ENCODE measurements around the gene FBLN1.
A peak's percentile ranks its signal among the peaks of the same experiment; 100 is the strongest.

Gene FBLN1

GRCh38 chr22:45571089-45571488 is 68.4 kb downstream of the FBLN1 start:
- DNase-seq (ENCODE audit: low spot score), result no peak

GRCh38 chr22:45572444-45572843 is 69.8 kb downstream of the FBLN1 start:
- DNase-seq (ENCODE audit: low spot score), result no peak

GRCh38 chr22:45574069-45574703 is 71.5 kb downstream of the FBLN1 start:
- DNase-seq (ENCODE audit: low spot score), result no peak

- no peak for DNase-seq (ENCODE audit: low spot score)
Observed at GRCh38 chr22:45575173-45575572, 72.5 kb downstream of the FBLN1 start.

GRCh38 chr22:45575607-45576272 is 73.1 kb downstream of the FBLN1 start:
- DNase-seq (ENCODE audit: low spot score), result no peak

- no peak for DNase-seq (ENCODE audit: low spot score)
Observed at GRCh38 chr22:45576273-45576625, 73.6 kb downstream of the FBLN1 start.

- no peak for DNase-seq (ENCODE audit: low spot score)
Observed at GRCh38 chr22:45576730-45577464, 74.2 kb downstream of the FBLN1 start.

GRCh38 chr22:45577746-45578523 is 75.3 kb downstream of the FBLN1 start:
- DNase-seq (ENCODE audit: low spot score), result peak; percentile 77

- DNase-seq (ENCODE audit: low spot score), result no peak
Observed at GRCh38 chr22:45578524-45579147, 76.0 kb downstream of the FBLN1 start.

- no peak for DNase-seq (ENCODE audit: low spot score)
Observed at GRCh38 chr22:45579306-45579705, 76.6 kb downstream of the FBLN1 start.

GRCh38 chr22:45579806-45580725 is 77.4 kb downstream of the FBLN1 start:
- DNase-seq (ENCODE audit: low spot score), result no peak

GRCh38 chr22:45580726-45581381 is 78.2 kb downstream of the FBLN1 start:
- DNase-seq (ENCODE audit: low spot score), result no peak

- no peak for DNase-seq (ENCODE audit: low spot score)
Observed at GRCh38 chr22:45581549-45582080, 78.9 kb downstream of the FBLN1 start.

- DNase-seq (ENCODE audit: low spot score), result no peak
Observed at GRCh38 chr22:45582236-45582954, 79.7 kb downstream of the FBLN1 start.

- DNase-seq (ENCODE audit: low spot score), result no peak
Observed at GRCh38 chr22:45582955-45583320, 80.3 kb downstream of the FBLN1 start.

- DNase-seq (ENCODE audit: low spot score), result no peak
Observed at GRCh38 chr22:45583504-45583903, 80.8 kb downstream of the FBLN1 start.

GRCh38 chr22:45584121-45584570 is 81.5 kb downstream of the FBLN1 start:
- no peak for DNase-seq (ENCODE audit: low spot score)

GRCh38 chr22:45584621-45585436 is 82.1 kb downstream of the FBLN1 start:
- no peak for DNase-seq (ENCODE audit: low spot score)

GRCh38 chr22:45585437-45585755 is 82.7 kb downstream of the FBLN1 start:
- no peak for DNase-seq (ENCODE audit: low spot score)

Data from RKO (cell line).